GM12874 (cell line): ENCODE results near the gene EPG5.

Experiments used
- TF ChIP-seq, protein P1 (sequence below): IDR thresholded peaks from 2 replicates; pipeline ENCODE4 v1.5.1; 2011; ENCODE audit warnings: low read depth, mild to moderate bottlenecking, control low read depth, low read length, moderate library complexity; ENCODE audit not compliant: insufficient read depth

EPG5 gene

DNA sequence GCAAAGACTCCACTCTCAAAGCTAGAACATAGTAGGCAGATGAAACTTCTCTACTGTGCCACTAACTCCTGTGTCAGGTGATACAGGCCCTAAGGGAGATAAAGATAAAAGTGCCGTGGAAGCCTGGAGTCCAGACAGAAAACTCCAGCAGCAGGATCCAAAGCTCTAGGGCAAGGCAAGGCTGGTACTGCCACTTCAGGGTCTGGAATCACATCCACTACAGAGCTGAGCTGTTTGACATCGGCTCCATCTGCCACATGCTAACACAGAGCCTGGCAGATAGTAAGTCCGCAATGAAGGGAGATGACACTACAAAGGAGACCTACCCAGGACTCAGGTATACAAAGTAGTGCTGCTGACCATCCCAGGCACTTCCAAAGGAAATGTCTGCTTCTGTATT is 34.4 kb downstream of the EPG5 start:
- TF ChIP-seq, protein P1, sequence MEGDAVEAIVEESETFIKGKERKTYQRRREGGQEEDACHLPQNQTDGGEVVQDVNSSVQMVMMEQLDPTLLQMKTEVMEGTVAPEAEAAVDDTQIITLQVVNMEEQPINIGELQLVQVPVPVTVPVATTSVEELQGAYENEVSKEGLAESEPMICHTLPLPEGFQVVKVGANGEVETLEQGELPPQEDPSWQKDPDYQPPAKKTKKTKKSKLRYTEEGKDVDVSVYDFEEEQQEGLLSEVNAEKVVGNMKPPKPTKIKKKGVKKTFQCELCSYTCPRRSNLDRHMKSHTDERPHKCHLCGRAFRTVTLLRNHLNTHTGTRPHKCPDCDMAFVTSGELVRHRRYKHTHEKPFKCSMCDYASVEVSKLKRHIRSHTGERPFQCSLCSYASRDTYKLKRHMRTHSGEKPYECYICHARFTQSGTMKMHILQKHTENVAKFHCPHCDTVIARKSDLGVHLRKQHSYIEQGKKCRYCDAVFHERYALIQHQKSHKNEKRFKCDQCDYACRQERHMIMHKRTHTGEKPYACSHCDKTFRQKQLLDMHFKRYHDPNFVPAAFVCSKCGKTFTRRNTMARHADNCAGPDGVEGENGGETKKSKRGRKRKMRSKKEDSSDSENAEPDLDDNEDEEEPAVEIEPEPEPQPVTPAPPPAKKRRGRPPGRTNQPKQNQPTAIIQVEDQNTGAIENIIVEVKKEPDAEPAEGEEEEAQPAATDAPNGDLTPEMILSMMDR: no peak

DNA sequence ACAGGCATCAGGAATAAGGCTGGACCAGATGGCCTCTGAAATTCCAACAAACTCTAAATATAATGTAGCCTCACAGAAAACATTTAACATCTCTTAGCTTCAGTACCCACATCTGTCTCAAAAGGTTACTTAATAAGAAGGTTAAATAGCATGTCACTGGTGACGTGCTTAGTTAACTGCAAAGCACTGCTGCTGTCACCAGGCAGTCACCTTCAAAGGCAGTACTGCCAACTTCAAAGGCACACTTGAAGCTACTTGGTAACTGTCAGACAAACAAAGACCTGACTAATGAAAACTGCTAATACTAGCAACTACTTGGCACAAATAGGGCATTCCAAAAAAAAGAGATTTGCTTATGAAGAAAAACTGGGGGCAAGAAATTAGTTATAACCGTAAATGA is 36.2 kb downstream of the EPG5 start:
- TF ChIP-seq, protein P1: no peak

- TF ChIP-seq, protein P1: no peak
Measured at GRCh38 chr18:45926691-45927090, 40.4 kb downstream of the EPG5 start.

- TF ChIP-seq, protein P1: no peak
Measured at GRCh38 chr18:45926085-45926484, 41.0 kb downstream of the EPG5 start.

DNA sequence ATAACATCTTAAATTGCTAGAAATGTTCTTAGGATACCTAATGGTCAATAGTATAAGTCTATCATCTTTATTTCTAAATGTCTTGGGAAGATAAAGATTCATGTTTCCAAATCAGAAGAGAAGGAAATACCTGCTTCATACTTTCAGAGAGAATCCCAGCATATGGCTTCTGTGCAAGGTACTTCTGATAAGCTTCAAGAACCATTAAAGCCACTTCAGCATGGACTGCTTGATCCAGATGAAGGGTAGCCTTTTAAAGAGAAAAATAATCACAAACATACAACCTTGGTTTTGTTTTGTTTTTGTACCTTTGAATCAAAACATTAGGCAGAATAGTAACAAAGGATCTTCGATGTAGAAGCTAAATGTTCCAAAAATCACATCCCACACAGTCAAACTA is 44.0 kb downstream of the EPG5 start:
- TF ChIP-seq, protein P1: no peak

DNA sequence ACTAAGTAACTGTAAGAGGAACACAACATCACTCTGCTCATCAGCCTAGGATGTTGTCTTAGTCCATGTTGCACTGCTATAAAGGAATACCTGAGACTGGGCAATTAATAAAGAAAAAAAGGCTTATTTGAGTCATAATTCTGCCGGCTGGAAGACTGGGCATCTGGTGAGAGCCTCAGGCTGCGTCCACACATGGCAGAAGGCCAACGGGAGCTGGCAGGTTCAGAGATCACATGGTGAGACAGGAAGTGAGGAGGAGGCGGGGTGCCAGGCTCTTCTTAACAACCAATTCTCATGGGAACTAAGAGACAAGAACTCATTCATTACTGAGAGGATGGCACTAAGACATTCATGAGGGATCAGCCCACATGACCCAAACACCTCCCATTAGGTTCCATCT is 46.8 kb downstream of the EPG5 start:
- TF ChIP-seq, protein P1: no peak

GRCh38 chr18:45916302-45916701 is 50.8 kb downstream of the EPG5 start:
- TF ChIP-seq, protein P1: peak; percentile 28; the same call in 1 of the 2 replicates

DNA sequence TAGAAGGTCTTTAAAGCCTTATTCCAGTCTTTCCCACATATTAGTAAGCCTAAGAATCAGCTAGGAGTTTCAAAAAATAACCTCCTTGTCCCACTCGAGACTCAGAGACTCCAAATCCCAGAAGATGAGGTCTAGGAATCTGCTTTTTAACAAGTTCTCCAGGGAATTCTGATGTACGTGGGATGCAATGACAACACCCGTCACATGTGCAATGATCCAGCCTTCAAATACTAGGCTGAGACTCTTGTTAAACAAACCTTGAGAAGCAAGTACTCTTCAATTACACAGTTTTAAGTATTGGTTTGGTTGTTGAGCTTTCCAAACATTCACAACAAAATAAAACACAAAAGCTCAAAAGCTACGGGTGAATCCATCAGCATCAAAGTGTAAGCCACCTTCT is 53.9 kb downstream of the EPG5 start:
- TF ChIP-seq, protein P1: no peak
